ENCODE measurements around the gene WDR90.

The WDR90 gene

DNA sequence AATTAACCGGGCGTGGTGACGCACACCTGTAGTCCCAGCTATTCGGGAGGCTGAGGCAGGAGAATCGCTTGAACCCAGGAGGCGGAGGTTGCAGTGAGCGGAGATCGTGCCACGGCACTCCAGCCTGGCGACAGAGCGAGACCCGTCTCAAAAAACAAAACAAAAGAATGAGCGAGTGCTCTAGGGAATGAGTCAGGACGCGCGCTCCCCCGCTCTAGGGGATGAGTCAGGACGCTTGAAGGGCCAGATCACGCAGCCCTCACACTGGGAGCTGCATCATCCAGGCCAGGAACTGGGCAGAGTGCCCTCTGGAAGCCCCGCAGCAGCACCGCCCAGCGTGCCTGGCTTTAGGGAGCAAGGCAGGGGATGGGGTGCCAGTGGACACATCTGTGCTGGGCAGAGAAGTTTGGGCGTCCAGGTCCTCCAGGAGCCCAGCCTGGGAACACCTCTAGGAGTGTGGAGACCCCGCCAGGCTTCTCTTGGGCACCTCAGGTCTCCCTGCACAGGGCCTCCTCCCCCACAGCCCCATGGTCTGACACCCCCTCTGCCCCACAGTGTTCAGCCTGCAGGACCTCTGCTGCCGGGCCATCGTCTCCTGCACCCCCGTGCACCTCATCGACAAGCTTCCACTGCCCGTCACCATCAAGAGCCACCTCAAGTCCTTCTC, 22.2 kb upstream of the WDR90 start:
- DNase-seq, result no peak

GRCh38 chr16:627454-628239, 21.5 kb upstream of the WDR90 start:
- no peak for DNase-seq

DNA sequence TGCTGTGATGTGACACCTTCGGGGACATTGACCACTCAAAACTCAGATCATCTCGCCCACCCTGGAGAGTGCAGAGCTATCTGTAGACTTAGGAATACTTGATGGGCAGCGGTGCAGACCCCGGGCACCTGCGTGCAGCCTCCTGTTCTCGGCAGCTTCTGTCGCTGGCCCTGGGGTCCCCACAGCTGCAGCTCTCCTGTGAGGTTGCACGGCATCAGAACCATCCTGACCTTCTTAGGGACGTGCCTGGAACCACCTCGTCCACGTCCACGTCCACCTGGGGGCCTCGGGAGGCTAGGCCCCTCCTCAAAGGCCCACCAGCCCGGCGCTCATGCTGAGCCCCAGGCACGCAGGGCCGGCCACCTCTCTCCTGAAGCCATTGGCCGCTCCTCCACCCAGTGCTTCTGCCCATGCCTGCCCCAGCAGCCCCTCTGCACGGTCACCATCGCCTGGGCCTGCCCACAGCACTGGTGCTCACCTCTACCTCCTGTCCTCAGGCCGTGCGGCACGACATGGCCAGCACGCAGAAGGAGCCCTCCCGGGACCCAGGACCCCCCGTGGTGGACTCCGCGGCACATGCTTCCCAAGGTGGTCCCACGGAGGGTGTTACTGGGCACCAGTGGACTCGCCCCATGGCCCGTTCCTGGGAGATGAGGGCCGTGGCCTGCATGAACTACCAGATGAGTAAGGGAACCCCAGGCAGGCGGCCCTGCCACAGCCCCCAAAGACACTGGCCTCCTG, 20.7 kb upstream of the WDR90 start:
- DNase-seq, result no peak

DNA sequence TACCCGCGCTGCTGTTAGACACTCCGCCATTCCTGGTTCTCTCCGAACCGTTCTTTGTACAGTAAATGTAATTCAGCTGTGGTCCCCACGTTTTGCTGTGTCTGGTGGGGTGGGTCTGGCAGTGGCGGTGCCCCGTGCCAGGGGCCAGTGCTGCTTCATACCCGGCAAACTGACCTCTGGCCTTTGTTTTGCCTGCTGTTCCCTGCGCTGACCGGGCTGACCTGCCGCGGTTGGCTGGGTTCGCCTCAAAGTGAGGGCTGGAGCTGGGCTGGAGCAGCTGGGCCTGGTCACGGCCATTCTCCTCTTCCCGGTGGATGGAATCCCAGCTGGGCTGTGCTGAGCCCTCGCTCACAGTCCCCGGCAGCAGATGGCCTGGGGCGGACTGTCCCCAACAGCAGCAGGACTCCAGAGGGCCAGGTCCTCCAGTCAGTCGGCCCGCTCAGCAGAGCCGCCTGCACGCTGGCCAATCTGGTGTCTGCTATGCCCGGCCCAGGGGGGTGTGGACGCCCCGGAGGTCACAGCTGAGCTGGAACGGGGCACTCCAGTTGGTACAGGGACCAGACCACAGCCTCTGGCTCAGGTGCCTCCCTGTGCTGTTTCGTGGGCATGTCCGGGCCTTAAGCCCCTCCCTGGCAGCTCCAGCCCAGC, 19.9 kb upstream of the WDR90 start:
- DNase-seq, result no peak

DNA sequence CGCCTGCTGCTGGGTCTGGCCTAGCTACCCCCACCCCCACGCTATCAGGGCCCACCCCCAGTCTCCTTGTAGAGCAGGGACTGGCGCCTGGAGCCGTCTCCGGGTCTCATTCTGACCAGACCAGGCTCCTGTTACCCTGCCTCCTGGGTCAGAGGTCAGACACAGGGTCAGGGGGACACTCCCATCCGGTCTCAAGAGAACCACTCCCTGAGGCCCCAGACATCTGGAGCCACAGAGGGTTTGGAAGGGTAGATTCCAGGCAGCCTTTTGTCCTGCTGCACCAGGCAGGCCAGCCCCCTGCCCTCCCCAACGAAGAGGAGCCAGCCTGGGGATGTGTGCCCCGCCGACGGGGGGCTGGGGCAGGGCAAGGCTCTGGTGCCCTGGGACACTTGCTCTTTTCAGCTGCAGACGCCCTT, 19.3 kb upstream of the WDR90 start:
- DNase-seq, result no peak

DNA sequence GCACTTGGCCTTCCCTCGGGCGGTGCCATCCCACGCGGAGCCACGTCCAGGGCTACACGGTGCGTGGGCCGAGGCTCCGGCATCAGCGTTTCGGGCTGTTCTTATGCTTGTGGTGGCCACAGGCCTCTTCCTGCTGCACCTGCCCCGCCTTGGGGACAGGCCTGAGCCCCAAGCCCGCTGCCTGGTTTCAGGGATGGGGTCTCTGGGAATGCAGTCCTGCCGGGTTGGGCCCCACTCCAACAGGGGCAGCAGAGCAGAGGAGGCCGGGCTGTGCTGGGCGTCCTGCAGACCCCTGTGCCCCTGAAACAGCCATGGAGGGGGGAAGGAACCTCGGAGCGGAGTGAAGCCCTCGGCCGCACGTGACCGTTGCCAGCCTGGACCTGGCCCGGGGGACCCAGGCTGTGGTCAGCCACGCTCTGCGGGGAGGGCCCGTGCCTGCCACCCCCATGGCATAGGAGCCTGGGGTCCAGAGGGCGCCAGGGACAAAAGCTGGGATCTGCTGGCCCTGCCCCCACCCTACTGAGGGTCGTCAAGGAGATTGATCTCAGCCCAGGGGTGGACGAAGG, 18.8 kb upstream of the WDR90 start:
- DNase-seq, result no peak

- DNase-seq, result no peak
Measured at GRCh38 chr16:630815-631405, 18.3 kb upstream of the WDR90 start, which contains the start of gene WFIKKN1. Gene WFIKKN1 (plus strand): TSS chr16:630985. CDS start chr16:631254, 269 bp downstream.

DNA sequence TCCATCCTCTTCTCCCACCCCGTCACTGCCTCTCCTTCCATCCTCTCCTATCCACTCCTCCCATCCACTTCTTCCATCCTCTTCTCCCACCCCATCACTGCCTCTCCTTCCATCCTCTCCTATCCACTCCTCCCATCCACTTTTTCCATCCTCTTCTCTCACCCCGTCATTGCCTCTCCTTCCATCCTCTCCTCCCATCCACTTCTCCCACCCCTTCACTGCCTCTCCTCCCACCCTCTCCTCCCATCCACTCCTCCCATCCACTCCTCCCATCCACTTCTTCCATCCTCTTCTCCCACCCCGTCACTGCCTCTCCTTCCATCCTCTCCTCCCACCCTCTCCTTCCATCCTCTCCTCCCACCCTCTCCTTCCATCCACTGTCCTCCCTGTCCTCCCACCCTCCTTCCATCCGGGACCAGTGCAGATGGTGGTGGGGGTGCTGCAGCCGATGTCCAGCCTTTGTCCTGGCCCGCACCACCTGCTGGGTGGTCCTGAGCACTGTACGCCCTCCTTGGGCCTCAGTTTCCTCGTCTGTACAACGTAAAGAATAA, 17.3 kb upstream of the WDR90 start:
- no peak for DNase-seq

GRCh38 chr16:632486-633335, 16.5 kb upstream of the WDR90 start:
- no peak for DNase-seq

DNA sequence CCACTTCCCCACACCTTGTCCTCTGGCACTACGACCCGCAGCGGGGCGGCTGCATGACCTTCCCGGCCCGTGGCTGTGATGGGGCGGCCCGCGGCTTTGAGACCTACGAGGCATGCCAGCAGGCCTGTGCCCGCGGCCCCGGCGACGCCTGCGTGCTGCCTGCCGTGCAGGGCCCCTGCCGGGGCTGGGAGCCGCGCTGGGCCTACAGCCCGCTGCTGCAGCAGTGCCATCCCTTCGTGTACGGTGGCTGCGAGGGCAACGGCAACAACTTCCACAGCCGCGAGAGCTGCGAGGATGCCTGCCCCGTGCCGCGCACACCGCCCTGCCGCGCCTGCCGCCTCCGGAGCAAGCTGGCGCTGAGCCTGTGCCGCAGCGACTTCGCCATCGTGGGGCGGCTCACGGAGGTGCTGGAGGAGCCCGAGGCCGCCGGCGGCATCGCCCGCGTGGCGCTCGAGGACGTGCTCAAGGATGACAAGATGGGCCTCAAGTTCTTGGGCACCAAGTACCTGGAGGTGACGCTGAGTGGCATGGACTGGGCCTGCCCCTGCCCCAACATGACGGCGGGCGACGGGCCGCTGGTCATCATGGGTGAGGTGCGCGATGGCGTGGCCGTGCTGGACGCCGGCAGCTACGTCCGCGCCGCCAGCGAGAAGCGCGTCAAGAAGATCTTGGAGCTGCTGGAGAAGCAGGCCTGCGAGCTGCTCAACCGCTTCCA, 15.7 kb upstream of the WDR90 start:
- no peak for DNase-seq

DNA sequence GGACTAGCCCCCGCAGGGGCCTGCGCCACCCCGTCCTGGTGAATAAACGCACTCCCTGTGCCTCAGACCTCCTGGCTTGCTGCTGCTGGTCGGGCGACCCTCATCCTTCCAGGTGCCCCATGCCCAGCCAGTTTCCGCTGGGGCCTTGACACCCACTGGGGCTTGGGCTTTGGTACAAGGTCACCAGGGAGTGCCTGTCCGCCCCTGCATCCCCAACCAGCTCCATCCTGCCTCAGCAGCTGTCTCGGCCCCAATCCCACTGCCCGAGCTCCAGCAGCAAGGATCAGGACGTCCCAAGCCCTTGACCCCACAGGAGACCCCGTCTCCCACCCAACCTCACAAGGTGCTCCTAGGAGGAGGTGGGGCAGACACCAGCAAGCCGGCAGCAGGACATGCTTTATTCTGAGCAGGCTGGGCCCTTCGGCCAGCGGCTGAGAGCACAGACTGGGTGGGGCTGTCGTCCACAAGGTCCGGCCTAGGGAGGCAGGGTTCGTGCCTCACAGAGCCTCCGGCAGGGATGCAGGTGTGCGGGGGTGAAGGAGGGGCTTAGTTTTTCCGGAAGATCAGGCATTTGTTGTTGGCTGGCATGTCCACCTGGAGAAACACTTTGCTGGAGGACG, 15.0 kb upstream of the WDR90 start:
- no peak for DNase-seq

GRCh38 chr16:634996-635395, 14.2 kb upstream of the WDR90 start:
- DNase-seq, result no peak

DNA sequence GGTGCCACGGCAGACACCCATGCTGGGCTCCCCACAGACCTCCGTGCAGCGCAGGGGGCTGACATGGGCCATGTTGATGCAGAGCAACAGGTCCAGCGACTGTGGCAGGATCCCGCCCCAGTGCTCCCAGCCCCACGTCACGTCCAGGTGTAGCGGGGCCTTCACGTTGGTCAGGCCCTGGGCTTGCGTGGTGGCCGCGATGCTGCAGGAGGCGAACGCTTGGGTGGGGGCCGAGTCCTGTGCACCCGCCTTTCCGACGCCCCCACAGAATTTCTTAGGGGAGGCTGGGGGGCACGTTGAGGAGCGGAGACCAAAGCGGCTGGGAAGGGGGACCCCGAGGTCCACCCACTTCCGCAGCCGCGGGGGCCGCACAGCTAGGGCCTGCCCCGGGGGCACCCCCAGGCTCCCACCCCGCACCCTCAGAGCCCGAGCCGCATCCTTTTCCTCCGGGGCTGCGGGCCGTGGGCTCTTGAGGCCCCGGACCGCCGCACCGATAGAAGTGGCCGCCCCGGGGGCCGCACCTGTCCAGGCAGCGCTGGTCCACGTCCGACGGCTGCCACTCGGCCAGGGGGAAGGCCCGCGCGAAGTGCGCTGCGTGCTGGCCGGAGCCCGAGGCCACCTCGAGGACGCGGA, 13.5 kb upstream of the WDR90 start:
- DNase-seq, result no peak

GRCh38 chr16:636206-637080, 12.7 kb upstream of the WDR90 start, which contains the start of gene METTL26:
Gene METTL26 (minus strand): TSS chr16:636305. CDS start chr16:636290, 15 bp downstream.
- DNase-seq, result peak; percentile 77

GRCh38 chr16:637081-638018, 11.8 kb upstream of the WDR90 start:
- DNase-seq, result peak; percentile 56

DNA sequence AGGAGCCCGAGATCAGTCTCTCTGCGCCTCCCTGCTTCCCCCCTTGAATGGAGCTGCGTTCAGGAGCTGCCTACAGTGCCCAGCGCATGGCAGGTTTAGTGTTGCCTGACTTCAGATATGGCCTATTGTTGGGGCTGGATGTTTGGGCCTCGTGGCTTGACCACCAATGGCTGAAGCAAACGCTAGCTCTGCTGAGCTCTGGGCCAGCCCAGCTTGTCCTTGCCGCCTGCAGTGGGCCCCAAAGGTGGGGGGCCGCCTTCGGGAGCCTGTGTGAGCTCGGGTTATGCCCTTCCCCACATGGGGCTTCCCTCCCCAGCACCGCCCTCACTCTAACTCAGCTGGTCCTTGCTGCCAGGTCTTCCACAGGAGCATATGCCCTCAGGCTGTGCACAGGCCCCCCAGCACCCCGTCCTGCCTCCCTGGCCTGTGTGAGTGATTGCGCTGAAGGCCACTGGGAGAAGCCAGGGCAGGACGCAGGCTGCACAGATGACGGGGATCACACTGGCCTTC, 11.1 kb upstream of the WDR90 start:
- DNase-seq, result no peak

- DNase-seq, result no peak
Measured at GRCh38 chr16:638836-639235, 10.3 kb upstream of the WDR90 start.

All from NCI-H187 treated with DMSO at 0.1 percent for 48 hours (cell line).